ENCODE results near the gene PPP1R14C. TPM values are rescaled to one million over a fixed set of nuclear protein-coding genes. Genes with fewer than 3 reads are reported as not detected.

The PPP1R14C gene
- total and polyA plus RNA-seq, 2 donors (not counting 1 experiment from before 2014, with no cell fraction given): 0.17 TPM; not detected in 1

DNA sequence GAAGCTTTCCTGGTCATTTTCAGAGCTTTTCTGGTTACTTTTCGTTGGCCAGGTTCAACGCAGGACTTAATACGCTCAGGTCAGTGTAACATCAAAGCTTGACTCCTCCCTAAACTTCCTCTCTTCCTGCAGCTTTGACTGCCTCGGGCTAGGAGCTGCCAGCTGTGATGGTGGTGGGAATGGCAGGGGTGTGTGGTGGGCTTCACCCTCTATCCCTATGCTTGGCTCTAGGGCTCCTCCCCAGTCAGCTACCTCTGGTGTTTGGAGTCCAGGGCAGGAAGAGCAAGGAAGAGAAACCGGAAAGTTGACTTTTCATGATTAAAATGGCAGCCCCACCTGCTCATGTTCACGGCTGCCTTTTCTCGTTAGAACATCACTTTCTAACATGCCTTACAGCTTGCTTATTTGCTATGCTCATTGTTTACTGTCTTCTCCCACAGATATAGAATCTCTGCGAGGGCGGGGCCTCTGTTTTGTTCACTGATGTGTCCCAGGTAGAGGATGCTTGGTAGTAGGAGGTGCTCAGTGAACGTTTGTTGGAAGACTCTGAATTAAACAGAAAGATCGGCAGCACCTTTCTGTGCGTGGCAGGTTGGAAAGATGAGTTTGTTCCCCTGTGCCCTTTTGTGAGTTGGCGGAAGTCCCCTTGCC lies 16.1 kb upstream of the PPP1R14C start:
- no peak overlapping the region for H2AFZ ChIP-seq (ENCODE audit: low read length)
- no peaks in the 10 kb centered on the region for H3K27me3 ChIP-seq (ENCODE audit: control insufficient read depth, insufficient read depth, low read length)
- no peaks in the 10 kb centered on the region for H3K79me2 ChIP-seq (ENCODE audit: control insufficient read depth, insufficient read depth, low read length)
- H3K36me3 ChIP-seq (ENCODE audit: control insufficient read depth, insufficient read depth, low read length): no peaks in the 10 kb centered on the region
- H3K27ac ChIP-seq (ENCODE audit: insufficient read depth, low read length): no peak overlapping the region
- H3K4me2 ChIP-seq (ENCODE audit: extremely low read depth, insufficient read depth, low read length): no peak overlapping the region
- H3K9ac ChIP-seq (ENCODE audit: insufficient read depth, low read length): no peak overlapping the region
- no peaks in the 10 kb centered on the region for H3K9me3 ChIP-seq (ENCODE audit: control insufficient read depth, insufficient read depth, low read depth, low read length)
- no peaks in the 10 kb centered on the region for H4K20me1 ChIP-seq (ENCODE audit: control insufficient read depth, extremely low read depth, insufficient read depth, low read length)
- H3K4me1 ChIP-seq (ENCODE audit: control insufficient read depth, extremely low read depth, insufficient read depth, low read length): no peaks in the 10 kb centered on the region
- no peak for TF ChIP-seq EZH2 (IDR thresholded peaks at IDR 0.05; ENCODE audit: low read length, missing control alignments)
- TF ChIP-seq, protein P1, sequence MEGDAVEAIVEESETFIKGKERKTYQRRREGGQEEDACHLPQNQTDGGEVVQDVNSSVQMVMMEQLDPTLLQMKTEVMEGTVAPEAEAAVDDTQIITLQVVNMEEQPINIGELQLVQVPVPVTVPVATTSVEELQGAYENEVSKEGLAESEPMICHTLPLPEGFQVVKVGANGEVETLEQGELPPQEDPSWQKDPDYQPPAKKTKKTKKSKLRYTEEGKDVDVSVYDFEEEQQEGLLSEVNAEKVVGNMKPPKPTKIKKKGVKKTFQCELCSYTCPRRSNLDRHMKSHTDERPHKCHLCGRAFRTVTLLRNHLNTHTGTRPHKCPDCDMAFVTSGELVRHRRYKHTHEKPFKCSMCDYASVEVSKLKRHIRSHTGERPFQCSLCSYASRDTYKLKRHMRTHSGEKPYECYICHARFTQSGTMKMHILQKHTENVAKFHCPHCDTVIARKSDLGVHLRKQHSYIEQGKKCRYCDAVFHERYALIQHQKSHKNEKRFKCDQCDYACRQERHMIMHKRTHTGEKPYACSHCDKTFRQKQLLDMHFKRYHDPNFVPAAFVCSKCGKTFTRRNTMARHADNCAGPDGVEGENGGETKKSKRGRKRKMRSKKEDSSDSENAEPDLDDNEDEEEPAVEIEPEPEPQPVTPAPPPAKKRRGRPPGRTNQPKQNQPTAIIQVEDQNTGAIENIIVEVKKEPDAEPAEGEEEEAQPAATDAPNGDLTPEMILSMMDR (conservative IDR thresholded peaks at IDR 0.05 in 1 of 2, IDR thresholded peaks at IDR 0.05 in 1 of 2; ENCODE audit: low read depth in 1 of 2, low read length in 2 of 2): no peak
- no peak overlapping the region for H3K4me3 ChIP-seq (replicated peaks in 1 of 4; ENCODE audit: control extremely low read depth in 1 of 4, insufficient read depth in 1 of 4, low read depth in 3 of 4, low read length in 4 of 4)
- no peak for DNase-seq (ENCODE audit: low read depth in 2 of 2)

DNA sequence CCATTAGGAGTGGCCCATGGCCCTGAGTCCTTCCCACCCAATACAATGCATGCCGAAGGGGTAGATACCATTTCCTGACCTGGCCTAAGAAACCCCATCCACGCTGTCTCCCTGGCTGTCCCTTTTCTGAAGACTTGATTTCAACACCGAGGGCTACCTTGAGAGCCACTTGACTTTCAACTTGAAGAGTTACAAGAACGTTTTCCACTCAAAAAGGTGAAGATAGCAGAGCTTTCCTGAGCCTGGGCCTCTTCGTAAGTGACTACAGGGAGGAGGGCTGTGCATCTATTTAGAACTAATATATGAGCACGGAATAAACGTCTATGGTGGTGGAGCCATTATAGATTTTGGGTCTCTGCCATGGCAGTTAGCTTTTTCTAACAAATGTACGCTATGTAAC lies 14.4 kb upstream of the PPP1R14C start:
- Histone ChIP-seq H3K4me2 (ENCODE audit: extremely low read depth, insufficient read depth, low read length) (no peak overlapping the region), H3K27me3 (ENCODE audit: control insufficient read depth, insufficient read depth, low read length) (no peaks in the 10 kb centered on the region), H2AFZ (ENCODE audit: low read length) (no peak overlapping the region), H3K36me3 (ENCODE audit: control insufficient read depth, insufficient read depth, low read length) (no peaks in the 10 kb centered on the region), H3K4me1 (ENCODE audit: control insufficient read depth, extremely low read depth, insufficient read depth, low read length) (no peaks in the 10 kb centered on the region), H3K79me2 (ENCODE audit: control insufficient read depth, insufficient read depth, low read length) (no peaks in the 10 kb centered on the region), H4K20me1 (ENCODE audit: control insufficient read depth, extremely low read depth, insufficient read depth, low read length) (no peaks in the 10 kb centered on the region), H3K9me3 (ENCODE audit: control insufficient read depth, insufficient read depth, low read depth, low read length) (no peaks in the 10 kb centered on the region), H3K9ac (ENCODE audit: insufficient read depth, low read length) (no peak overlapping the region), H3K27ac (ENCODE audit: insufficient read depth, low read length) (no peak overlapping the region), H3K4me3 (replicated peaks in 1 of 4; ENCODE audit: control extremely low read depth in 1 of 4, insufficient read depth in 1 of 4, low read depth in 3 of 4, low read length in 4 of 4) (no peak overlapping the region)
- DNase-seq (ENCODE audit: low read depth in 2 of 2): no peak
- TF ChIP-seq, protein P1 (conservative IDR thresholded peaks at IDR 0.05 in 1 of 2, IDR thresholded peaks at IDR 0.05 in 1 of 2; ENCODE audit: low read depth in 1 of 2, low read length in 2 of 2): no peak
- TF ChIP-seq EZH2 (IDR thresholded peaks at IDR 0.05; ENCODE audit: low read length, missing control alignments): no peak

GRCh38 chr6:150129616-150130505 lies 13.0 kb upstream of the PPP1R14C start:
- Histone ChIP-seq H3K4me1 (ENCODE audit: control insufficient read depth, extremely low read depth, insufficient read depth, low read length) (no peaks in the 10 kb centered on the region), H2AFZ (ENCODE audit: low read length) (no peak overlapping the region), H3K27ac (ENCODE audit: insufficient read depth, low read length) (no peak overlapping the region), H3K4me2 (ENCODE audit: extremely low read depth, insufficient read depth, low read length) (no peak overlapping the region), H3K79me2 (ENCODE audit: control insufficient read depth, insufficient read depth, low read length) (no peaks in the 10 kb centered on the region), H3K9me3 (ENCODE audit: control insufficient read depth, insufficient read depth, low read depth, low read length) (no peaks in the 10 kb centered on the region), H4K20me1 (ENCODE audit: control insufficient read depth, extremely low read depth, insufficient read depth, low read length) (no peaks in the 10 kb centered on the region), H3K27me3 (ENCODE audit: control insufficient read depth, insufficient read depth, low read length) (no peaks in the 10 kb centered on the region), H3K9ac (ENCODE audit: insufficient read depth, low read length) (no peak overlapping the region), H3K36me3 (ENCODE audit: control insufficient read depth, insufficient read depth, low read length) (no peaks in the 10 kb centered on the region), H3K4me3 (replicated peaks in 1 of 4; ENCODE audit: control extremely low read depth in 1 of 4, insufficient read depth in 1 of 4, low read depth in 3 of 4, low read length in 4 of 4) (no peak overlapping the region)
- TF ChIP-seq, protein P1 (conservative IDR thresholded peaks at IDR 0.05 in 1 of 2, IDR thresholded peaks at IDR 0.05 in 1 of 2; ENCODE audit: low read depth in 1 of 2, low read length in 2 of 2): no peak
- no peak for TF ChIP-seq EZH2 (IDR thresholded peaks at IDR 0.05; ENCODE audit: low read length, missing control alignments)
- no peak for DNase-seq (ENCODE audit: low read depth in 2 of 2)

All from fibroblast of lung (primary cell).